ENCODE measurements around the gene PTPA. TPM values are rescaled to one million over a fixed set of nuclear protein-coding genes. Genes with fewer than 3 reads are reported as not detected.

The PTPA gene
- total and polyA plus RNA-seq, 2 experiments from 2014 or later: 60.8 to 113 TPM

GRCh38 chr9:129104051-129104450 is 7.2 kb upstream of the PTPA start:
- H3K36me3 ChIP-seq (ENCODE audit: low read depth): no peaks in the 10 kb centered on the region
- no peak overlapping the region for H3K9ac ChIP-seq
- no peak for DNase-seq
- in situ Hi-C loops (cut with MboI): no loop called here
- no peaks in the 10 kb centered on the region for H3K9me2 ChIP-seq (ENCODE audit: insufficient read depth)
- no peak overlapping the region for H3K27ac ChIP-seq
- H3K79me2 ChIP-seq (ENCODE audit: insufficient read depth): peaks cover 5% of the 10 kb centered on the region; the same call in 1 of the 2 replicates
- H2AFZ ChIP-seq: no peak overlapping the region
- no peaks in the 10 kb centered on the region for H3K27me3 ChIP-seq (replicated peaks; ENCODE audit: insufficient read depth)
- WGBS, 2 experiments (ENCODE audit: low coverage in 1 of 2, low lambda C conversion rate in 2 of 2, missing lambda C conversion rate in 2 of 2): 84 to 90% methylated on average over 10 to 11 of the region's 11 CpGs
- H3F3A ChIP-seq (ENCODE audit: insufficient read depth): no peaks in the 10 kb centered on the region
- H3K4me2 ChIP-seq (ENCODE audit: unreplicated experiment): no peak overlapping the region
- TF ChIP-seq EZH2phosphoT487 (IDR thresholded peaks at IDR 0.05; ENCODE audit: insufficient read depth, low read depth) (no peak), EZH2 (IDR thresholded peaks at IDR 0.05; ENCODE audit: insufficient read depth, poor library complexity, severe bottlenecking) (no peak)
- no peaks in the 10 kb centered on the region for H3K9me3 ChIP-seq (ENCODE audit: low read depth)
- peaks cover under 1% of the 10 kb centered on the region; the same call in 1 of the 2 replicates for H3K4me1 ChIP-seq (ENCODE audit: insufficient read depth)
- H3K4me3 ChIP-seq: no peak overlapping the region
- H4K20me1 ChIP-seq (ENCODE audit: insufficient read depth): no peaks in the 10 kb centered on the region

- H3K4me2 ChIP-seq (ENCODE audit: unreplicated experiment): no peak overlapping the region
- in situ Hi-C loops (cut with MboI): no loop called here
- TF ChIP-seq EZH2 (IDR thresholded peaks at IDR 0.05; ENCODE audit: insufficient read depth, poor library complexity, severe bottlenecking): no peak
- TF ChIP-seq EZH2phosphoT487 (IDR thresholded peaks at IDR 0.05; ENCODE audit: insufficient read depth, low read depth): no peak
- H3K9me2 ChIP-seq (ENCODE audit: insufficient read depth): no peaks in the 10 kb centered on the region
- no peaks in the 10 kb centered on the region for H3K36me3 ChIP-seq (ENCODE audit: low read depth)
- no peak for DNase-seq
- H3K9me3 ChIP-seq (ENCODE audit: low read depth): no peaks in the 10 kb centered on the region
- H2AFZ ChIP-seq: no peak overlapping the region
- no peak overlapping the region for H3K4me3 ChIP-seq
- no peaks in the 10 kb centered on the region for H3F3A ChIP-seq (ENCODE audit: insufficient read depth)
- H3K4me1 ChIP-seq (ENCODE audit: insufficient read depth): peaks cover 6% of the 10 kb centered on the region
- WGBS, 2 experiments (ENCODE audit: low coverage in 1 of 2, low lambda C conversion rate in 2 of 2, missing lambda C conversion rate in 2 of 2): 88 to 92% methylated on average over 17 of the region's 17 CpGs
- no peaks in the 10 kb centered on the region for H4K20me1 ChIP-seq (ENCODE audit: insufficient read depth)
- H3K27me3 ChIP-seq (replicated peaks; ENCODE audit: insufficient read depth): no peaks in the 10 kb centered on the region
- no peak overlapping the region for H3K9ac ChIP-seq
- H3K79me2 ChIP-seq (ENCODE audit: insufficient read depth): peaks cover 10% of the 10 kb centered on the region; the same call in 1 of the 2 replicates
- H3K27ac ChIP-seq: no peak overlapping the region
Measured at GRCh38 chr9:129105857-129106694, 5.1 kb upstream of the PTPA start.

- no peak for DNase-seq
- H3K9ac ChIP-seq: no peak overlapping the region
- WGBS, 2 experiments (ENCODE audit: low coverage in 1 of 2, low lambda C conversion rate in 2 of 2, missing lambda C conversion rate in 2 of 2): 93 to 97% methylated on average over 12 to 13 of the region's 13 CpGs
- no peaks in the 10 kb centered on the region for H4K20me1 ChIP-seq (ENCODE audit: insufficient read depth)
- no peaks in the 10 kb centered on the region for H3K9me3 ChIP-seq (ENCODE audit: low read depth)
- no peak for TF ChIP-seq EZH2 (IDR thresholded peaks at IDR 0.05; ENCODE audit: insufficient read depth, poor library complexity, severe bottlenecking)
- no peak for TF ChIP-seq EZH2phosphoT487 (IDR thresholded peaks at IDR 0.05; ENCODE audit: insufficient read depth, low read depth)
- H3K4me2 ChIP-seq (ENCODE audit: unreplicated experiment): no peak overlapping the region
- peaks cover 22% of the 10 kb centered on the region for H3K79me2 ChIP-seq (ENCODE audit: insufficient read depth)
- H2AFZ ChIP-seq: no peak overlapping the region
- no peaks in the 10 kb centered on the region for H3K9me2 ChIP-seq (ENCODE audit: insufficient read depth)
- no peaks in the 10 kb centered on the region for H3F3A ChIP-seq (ENCODE audit: insufficient read depth)
- H3K4me1 ChIP-seq (ENCODE audit: insufficient read depth): peaks cover 6% of the 10 kb centered on the region
- H3K36me3 ChIP-seq (ENCODE audit: low read depth): no peaks in the 10 kb centered on the region
- no peak overlapping the region for H3K27ac ChIP-seq
- in situ Hi-C loops (cut with MboI): no loop called here
- H3K27me3 ChIP-seq (replicated peaks; ENCODE audit: insufficient read depth): no peaks in the 10 kb centered on the region
- no peak overlapping the region for H3K4me3 ChIP-seq
Measured at GRCh38 chr9:129107651-129108050, 3.6 kb upstream of the PTPA start.

- Histone ChIP-seq H3K4me2 (ENCODE audit: unreplicated experiment) (no peak overlapping the region), H2AFZ (no peak overlapping the region), H4K20me1 (ENCODE audit: insufficient read depth) (no peaks in the 10 kb centered on the region), H3K27me3 (replicated peaks; ENCODE audit: insufficient read depth) (no peaks in the 10 kb centered on the region), H3K9me3 (ENCODE audit: low read depth) (no peaks in the 10 kb centered on the region), H3K4me3 (no peak overlapping the region), H3K27ac (no peak overlapping the region), H3K79me2 (ENCODE audit: insufficient read depth) (peaks cover 28% of the 10 kb centered on the region), H3K4me1 (ENCODE audit: insufficient read depth) (peaks cover 6% of the 10 kb centered on the region), H3K36me3 (ENCODE audit: low read depth) (no peaks in the 10 kb centered on the region), H3K9ac (no peak overlapping the region), H3F3A (ENCODE audit: insufficient read depth) (no peaks in the 10 kb centered on the region), H3K9me2 (ENCODE audit: insufficient read depth) (no peaks in the 10 kb centered on the region)
- 89 to 92% methylated on average over 12 to 13 of the region's 13 CpGs for WGBS, 2 experiments (ENCODE audit: low coverage in 1 of 2, low lambda C conversion rate in 2 of 2, missing lambda C conversion rate in 2 of 2)
- no peak for DNase-seq
- no peak for TF ChIP-seq EZH2 (IDR thresholded peaks at IDR 0.05; ENCODE audit: insufficient read depth, poor library complexity, severe bottlenecking)
- TF ChIP-seq EZH2phosphoT487 (IDR thresholded peaks at IDR 0.05; ENCODE audit: insufficient read depth, low read depth): no peak
- in situ Hi-C loops (cut with MboI): no loop called here
Measured at GRCh38 chr9:129108083-129108804, 3.0 kb upstream of the PTPA start.

Data from GM23248 (cell line).